ENCODE measurements around the gene PLXNA2.

- TF ChIP-seq CTCF (IDR thresholded peaks at IDR 0.05) (no peak), POLR2A (IDR thresholded peaks at IDR 0.05) (no peak)
These were observed 44.1 kb downstream of the PLXNA2 start for GRCh38 chr1:208200116-208200515.
